A549 (cell line): ENCODE measurements around the gene VDR. TPM values are rescaled to one million over a fixed set of nuclear protein-coding genes. Genes with fewer than 3 reads are reported as not detected.

Experiments
- ATAC-seq, 2 experiments: fragments of 200-7000 bp in 1 of 2; fragments of >200 bp in 1 of 2; cut with Nextera tagmentation in 1 of 2; cut with Tn5 transposase in 1 of 2; 3 replicates each; pipeline versions ENCODE4 v1.8.0 to v1.9.1; 2018 to 2020; ENCODE audit warnings: mild to moderate bottlenecking in 1 of 2, moderate library complexity in 1 of 2
- CTCF ChIA-PET: fragments of 300-600 bp; sonication (Branson Sonifier 250); formaldehyde crosslinking; extraction: SDS; loops from one replicate; lab custom pipeline; 2021; ENCODE audit warnings: antibody characterized with exemption, inconsistent platforms; lab: Yijun Ruan, JAX
- POLR2A ChIA-PET: fragments of 350-600 bp; formaldehyde crosslinking; extraction: SDS; loops from one replicate; lab custom pipeline; 2021; ENCODE audit warnings: antibody characterized with exemption, inconsistent platforms; lab: Yijun Ruan, JAX
- DNase-seq, 2 experiments: peaks; one replicate each; pipeline versions ENCODE4 v3.0.0 to v3.0.0-alpha.2; 2011 to 2016; ENCODE audit warnings: low read depth in 1 of 2, low spot score in 1 of 2
- FAIRE-seq: peaks from 2 replicates; lab custom pipeline; 2011; peaks lifted over from hg19 to GRCh38; lab: Jason Lieb, UNC
- H3K27ac ChIP-seq, 2 experiments: fragments of >200 bp; sonication (Bioruptor Twin); formaldehyde crosslinking; 3 replicates each; pipeline ENCODE4 v1.5.1; 2016 to 2017
- H3K4me1 ChIP-seq: fragments of >200 bp; sonication (Bioruptor Twin); formaldehyde crosslinking; 3 replicates; pipeline ENCODE4 v1.6.1; 2016
- H3K4me2 ChIP-seq: fragments of >200 bp; sonication (Bioruptor Twin); formaldehyde crosslinking; 3 replicates; pipeline ENCODE4 v1.6.1; 2016
- H3K4me3 ChIP-seq: fragments of >200 bp; sonication (Bioruptor Twin); formaldehyde crosslinking; 3 replicates; pipeline ENCODE4 v1.5.1; 2016
- H3K9me3 ChIP-seq: fragments of >200 bp; sonication (Bioruptor Twin); formaldehyde crosslinking; 3 replicates; pipeline ENCODE4 v1.6.1; 2016
- BHLHE40 ChIP-seq: IDR thresholded peaks from 2 replicates; pipeline ENCODE4 v1.6.1; 2012; ENCODE audit warnings: low read depth, low read length, inconsistent platforms
- CBX8 ChIP-seq: fragments of 200-600 bp; sonication (generic); IDR thresholded peaks from 2 replicates; pipeline ENCODE4 v1.6.1; 2016
- CTCF ChIP-seq: fragments of >200 bp; sonication (Bioruptor Twin); formaldehyde crosslinking; IDR thresholded peaks from 3 replicates; pipeline ENCODE4 v1.5.1; 2016
- E2F6 ChIP-seq: IDR thresholded peaks from 2 replicates; pipeline ENCODE4 v1.6.1; 2012; ENCODE audit warnings: low read depth, borderline replicate concordance
- EP300 ChIP-seq, 2 experiments: fragments of >200 bp; sonication (Bioruptor Twin); formaldehyde crosslinking; IDR thresholded peaks; 2 replicates in 1 of 2; 3 replicates in 1 of 2; pipeline ENCODE4 v1.6.1; 2016 to 2017
- HMGXB4 ChIP-seq: fragments of 250-450 bp; sonication (Bioruptor Pico); IDR thresholded peaks from 2 replicates; pipeline ENCODE4 v1.5.0; 2021; ENCODE audit warnings: mild to moderate bottlenecking, moderate library complexity, borderline replicate concordance
- MAX ChIP-seq: IDR thresholded peaks from 2 replicates; pipeline ENCODE4 v1.6.1; 2012
- NPAS2 ChIP-seq: fragments of 250-450 bp; sonication (Bioruptor Pico); IDR thresholded peaks from 2 replicates; pipeline ENCODE4 v1.8.0; 2022; ENCODE audit warnings: mild to moderate bottlenecking, moderate library complexity, borderline replicate concordance
- PHF8 ChIP-seq: fragments of 200-600 bp; sonication (generic); IDR thresholded peaks from 2 replicates; pipeline ENCODE4 v1.6.1; 2016; ENCODE audit warnings: low read depth, mild to moderate bottlenecking, antibody characterized with exemption, moderate library complexity, borderline replicate concordance
- POLR2A ChIP-seq: IDR thresholded peaks from 2 replicates; pipeline ENCODE4 v1.6.1; 2012; ENCODE audit warnings: mild to moderate bottlenecking, low read length
- RAD21 ChIP-seq, 2 experiments: fragments of >200 bp in 1 of 2; sonication (Bioruptor Twin) in 1 of 2; formaldehyde crosslinking in 1 of 2; IDR thresholded peaks in 1 of 2; conservative IDR thresholded peaks in 1 of 2; 2 replicates in 1 of 2; 3 replicates in 1 of 2; pipeline ENCODE4 v1.6.1; 2012 to 2018; ENCODE audit warnings: inconsistent platforms in 1 of 2
- SMC3 ChIP-seq: fragments of >200 bp; sonication (Bioruptor Twin); formaldehyde crosslinking; IDR thresholded peaks from 3 replicates; pipeline ENCODE4 v1.6.1; 2018; ENCODE audit warnings: inconsistent platforms
- USF2 ChIP-seq: fragments of 450-650 bp; IDR thresholded peaks from 2 replicates; pipeline ENCODE4 v1.6.1; 2014; ENCODE audit warnings: antibody characterized with exemption
- WGBS: methylation state at CpG from one replicate; pipeline ENCODE4 v1.1.6; 2017; ENCODE audit errors: missing lambda C conversion rate; 5-methylcytosine and 5-hydroxymethylcytosine counted together
- polyA plus RNA-seq, 4 experiments: library from polyadenylated mRNA; depleted of rRNA in 3 of 4; stranded (reverse); fragments of >200 nt; fragmentation: RNase III in 1 of 4; extraction: RNeasy Plus Mini Kit Qiagen cat#74134 plus additional on column Dnase treatment in 1 of 4; gene quantifications; 2 replicates in 3 of 4; 3 replicates in 1 of 4; pipeline ENCODE4 v1.2.3, GENCODE V29; 2011 to 2017

Gene VDR
- polyA plus RNA-seq, 2 of the 4 experiments (the other 2 are of a cell fraction), result 1.9 to 2.1 TPM

GRCh38 chr12:47819138-47819895 is 85.5 kb downstream of the VDR start:
- Histone ChIP-seq H3K4me3 (peak overlapping the region; percentile 89), H3K9me3 (no peaks in the 10 kb centered on the region), H3K4me1 (peaks cover 68% of the 10 kb centered on the region), H3K4me2 (peak overlapping the region; percentile 95), H3K27ac (peak overlapping the region; percentile 96 to 100)
- peak; percentile 45 to 57 for ATAC-seq
- ChIA-PET CTCF (interaction anchor here (1.0 to 59.0 kb wide), 13 partner anchors 12 to 104 kb away, joined by 3 to 1532 read pairs (median 10); no protein-coding TSS in a partner anchor), POLR2A (interaction anchor here (2.8 to 3.5 kb wide), 2 partner anchors 10 to 19 kb away, joined by 20 to 28 read pairs; no protein-coding TSS in a partner anchor)
- WGBS, result 5% methylated on average over 7 of the region's 77 CpGs
- DNase-seq, result peak; percentile 51 to 65
- FAIRE-seq, result no peak
- TF ChIP-seq BHLHE40, result no peak
- no peak for TF ChIP-seq EP300 (IDR thresholded peaks at IDR 0.05)
- TF ChIP-seq NPAS2 (CRISPR knock-in tag), result no peak
- TF ChIP-seq SMC3, result peak; percentile 41
- peak; percentile 33 for TF ChIP-seq MAX
- TF ChIP-seq PHF8, result 0 out of 2 replicates have a peak, but pooled peaks have one; percentile 21
- TF ChIP-seq CTCF, result peak; percentile 46
- no peak for TF ChIP-seq USF2
- 0 out of 2 replicates have a peak, but pooled peaks have one; percentile 11 for TF ChIP-seq POLR2A
- peak; percentile 52 to 58; a peak in 4 of 5 replicates for TF ChIP-seq RAD21 (conservative IDR thresholded peaks at IDR 0.05 in 1 of 2, IDR thresholded peaks at IDR 0.05 in 1 of 2)
- TF ChIP-seq HMGXB4 (CRISPR knock-in tag), result no peak
- TF ChIP-seq CBX8, result no peak

- POLR2A ChIA-PET, result interaction anchor here (2.8 to 3.5 kb wide), 2 partner anchors 10 to 20 kb away, joined by 20 to 28 read pairs; no protein-coding TSS in a partner anchor
- TF ChIP-seq EP300 (IDR thresholded peaks at IDR 0.05) (no peak), E2F6 (peak; percentile 51; the same call in 1 of the 2 replicates)
- peak overlapping the region; percentile 95 for H3K4me2 ChIP-seq
- CTCF ChIA-PET, result interaction anchor here (0.7 to 59.0 kb wide), 16 partner anchors 11 to 104 kb away, joined by 3 to 1532 read pairs (median 10); no protein-coding TSS in a partner anchor
- peak overlapping the region; percentile 89 for H3K4me3 ChIP-seq
- peaks cover 68% of the 10 kb centered on the region for H3K4me1 ChIP-seq
- no peak for FAIRE-seq
- H3K27ac ChIP-seq, result peak overlapping the region; percentile 96 to 100
- peak in 1 of 2 experiments; percentile 31; a peak in 4 of 6 replicates for ATAC-seq
- WGBS, result 40% methylated on average over 15 of the region's 23 CpGs
- DNase-seq, result peak in 1 of 2 experiments; percentile 45
- no peaks in the 10 kb centered on the region for H3K9me3 ChIP-seq
Observed at GRCh38 chr12:47818467-47819137, 86.2 kb downstream of the VDR start.
